HL-60/S4 treated with retinoic acid at 250 ng/mL for 4 days and 3 days (cell line): ENCODE results near the gene TSGA10IP.

Experiments
- in situ Hi-C: fragments of 300-500 bp; cut with MboI; formaldehyde crosslinking; loops from 2 replicates; pipeline ENCODE4 v1.7.0; 2022; ENCODE audit warnings: low sequenced_read_pairs

Gene TSGA10IP

DNA sequence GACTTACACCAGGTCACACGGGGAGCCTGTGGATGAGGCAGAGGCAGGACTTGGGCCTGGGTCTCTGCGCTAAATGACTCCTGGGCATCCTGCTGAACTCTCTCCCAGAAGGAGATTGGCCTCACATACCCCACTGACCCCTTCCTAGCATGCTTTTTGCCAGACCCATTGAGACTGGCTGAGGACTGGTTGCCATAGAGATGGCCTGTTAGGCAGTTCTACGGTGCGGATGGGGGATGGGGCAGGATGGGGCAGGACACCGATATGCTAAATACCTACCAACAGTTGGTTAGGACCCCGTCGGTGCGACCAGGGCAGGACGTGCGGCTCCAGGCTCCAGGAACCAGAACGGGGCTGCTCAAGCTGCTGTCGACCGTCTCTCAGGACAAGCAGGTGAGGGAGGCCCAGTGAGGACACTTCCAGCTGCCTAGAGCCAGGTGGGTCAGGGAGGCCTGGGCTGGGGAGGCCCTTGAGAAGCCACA is at the start of gene TSGA10IP:
Gene TSGA10IP (plus strand): TSS at position 51 of the 482 bp plus-strand sequence. CDS start 196 bp downstream, at position 247.
- in situ Hi-C loops: no loop called here

DNA sequence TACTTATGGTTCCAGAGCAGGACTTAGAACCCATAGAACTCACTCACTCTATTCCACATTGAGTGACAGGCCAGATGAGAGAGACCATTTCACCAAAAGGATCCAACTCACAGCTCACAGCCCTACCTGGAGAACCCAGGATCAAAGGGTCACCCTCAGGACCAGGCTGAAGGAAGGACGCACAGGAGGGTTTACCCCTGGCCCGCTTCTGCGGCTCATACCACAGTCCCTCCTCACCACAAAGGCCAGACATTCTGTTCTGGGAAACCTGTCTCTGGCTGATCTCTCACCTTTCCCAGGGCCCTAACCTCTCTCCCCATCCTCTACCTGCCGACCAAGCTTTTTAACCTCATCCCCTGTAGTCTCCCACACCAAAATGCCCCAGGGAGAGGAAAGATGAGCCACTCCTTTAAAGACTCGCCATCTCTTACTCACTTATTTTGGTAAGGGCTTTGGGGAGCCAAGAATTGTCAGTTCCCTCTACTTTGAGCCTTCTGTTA is 49.7 kb upstream of the TSGA10IP start:
- in situ Hi-C loops: no loop called here

DNA sequence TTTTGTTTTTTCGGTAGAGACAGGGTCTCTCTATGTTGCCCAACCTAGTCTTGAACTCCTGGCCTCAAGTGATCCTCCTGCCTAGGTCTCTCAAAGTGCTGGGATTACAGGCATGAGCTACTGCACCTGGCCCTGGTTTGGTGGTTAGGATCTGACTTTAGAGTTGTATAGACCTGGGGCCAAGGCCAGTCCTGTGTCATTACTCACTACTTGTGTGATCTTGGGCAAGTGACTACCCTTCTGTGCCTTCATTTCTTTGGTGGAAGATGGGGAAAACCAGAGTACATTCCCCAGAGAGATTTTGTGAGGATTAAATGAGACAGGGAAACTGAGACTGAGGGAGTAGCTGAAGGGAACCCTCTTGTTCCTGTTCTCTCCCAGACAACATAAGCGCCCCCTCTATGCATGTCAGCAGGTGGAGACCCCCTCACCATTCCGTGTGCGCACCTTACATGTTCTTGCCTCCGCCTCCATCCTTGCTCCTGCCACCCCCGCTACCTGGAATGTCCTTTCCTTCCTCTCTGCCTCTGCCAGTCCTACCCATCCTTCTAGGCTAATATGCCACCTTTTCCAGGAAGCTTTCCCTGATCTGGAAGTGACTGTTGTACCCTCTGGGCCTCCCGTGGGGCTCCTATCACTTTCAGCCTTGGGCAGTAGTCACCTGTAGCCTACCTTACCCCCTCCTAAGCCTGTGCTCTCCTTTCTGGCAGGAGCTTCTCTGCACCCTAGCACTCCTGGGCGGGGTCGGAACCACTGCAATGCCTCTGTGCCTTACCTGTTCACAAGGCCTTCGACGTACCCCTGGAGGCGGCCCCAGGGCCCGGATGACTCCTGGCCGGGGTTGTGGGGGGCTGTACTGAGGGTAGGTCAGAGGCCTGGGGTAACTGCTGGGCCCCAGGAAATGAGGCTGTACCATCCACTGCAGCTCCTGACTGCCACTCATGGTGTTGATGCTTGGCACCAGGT is 49.0 kb upstream of the TSGA10IP start:
- in situ Hi-C loops: no loop called here

DNA sequence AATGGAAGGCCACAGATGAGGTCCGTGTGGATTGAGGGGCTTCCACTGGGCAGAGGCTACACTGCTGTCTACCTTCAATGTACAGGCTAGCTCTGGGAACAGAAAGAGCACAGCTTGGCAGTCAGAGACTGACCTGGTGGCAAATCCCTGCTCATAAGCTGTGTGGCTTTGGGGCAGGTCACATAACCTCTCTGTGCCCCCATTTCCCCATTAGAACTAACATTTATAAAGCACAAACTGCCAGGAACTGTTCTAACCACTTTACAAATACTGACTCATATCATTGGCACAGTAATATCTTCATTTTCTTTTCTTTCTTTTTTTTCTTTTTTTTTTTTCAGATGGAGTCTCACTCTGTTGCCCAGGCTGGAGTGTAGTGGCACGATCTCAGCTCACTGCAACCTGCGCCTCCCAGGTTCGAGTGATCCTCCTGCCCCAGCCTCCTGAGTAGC is 48.2 kb upstream of the TSGA10IP start:
- in situ Hi-C loops: no loop called here

DNA sequence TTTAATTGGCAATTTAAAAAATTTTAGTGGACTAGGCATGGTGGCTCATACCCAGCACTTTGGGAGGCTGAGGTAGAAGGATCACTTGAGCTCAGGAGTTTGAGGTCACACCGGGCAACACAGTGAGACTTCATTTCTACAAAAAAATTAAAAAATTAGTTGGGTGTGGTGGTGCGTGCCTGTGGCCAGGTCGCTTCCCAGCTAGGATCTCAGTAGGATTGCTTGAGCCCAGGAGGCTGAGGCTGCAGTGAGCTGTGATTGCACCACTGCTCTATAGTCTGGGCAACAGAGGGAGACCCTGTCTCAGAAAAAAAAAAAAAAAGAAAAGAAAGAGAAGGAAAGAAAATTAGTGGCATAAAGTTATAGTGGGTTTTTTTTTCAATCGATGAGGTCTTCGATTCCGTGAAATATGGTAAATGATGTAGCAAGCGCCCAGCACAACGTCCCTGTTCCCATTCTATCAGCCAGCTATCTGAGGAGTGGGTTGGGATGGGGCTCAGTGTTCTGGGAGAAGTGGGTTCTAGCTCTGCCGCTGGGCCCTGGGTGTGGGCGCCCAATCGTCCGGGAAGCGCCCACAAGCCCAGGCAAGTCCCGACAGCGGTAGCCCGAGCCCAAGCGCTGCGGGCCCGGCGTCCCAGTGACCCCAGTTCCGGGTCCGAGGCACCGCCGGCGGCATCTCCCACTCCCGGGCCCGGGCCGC is 46.5 kb upstream of the TSGA10IP start:
- in situ Hi-C loops: no loop called here

DNA sequence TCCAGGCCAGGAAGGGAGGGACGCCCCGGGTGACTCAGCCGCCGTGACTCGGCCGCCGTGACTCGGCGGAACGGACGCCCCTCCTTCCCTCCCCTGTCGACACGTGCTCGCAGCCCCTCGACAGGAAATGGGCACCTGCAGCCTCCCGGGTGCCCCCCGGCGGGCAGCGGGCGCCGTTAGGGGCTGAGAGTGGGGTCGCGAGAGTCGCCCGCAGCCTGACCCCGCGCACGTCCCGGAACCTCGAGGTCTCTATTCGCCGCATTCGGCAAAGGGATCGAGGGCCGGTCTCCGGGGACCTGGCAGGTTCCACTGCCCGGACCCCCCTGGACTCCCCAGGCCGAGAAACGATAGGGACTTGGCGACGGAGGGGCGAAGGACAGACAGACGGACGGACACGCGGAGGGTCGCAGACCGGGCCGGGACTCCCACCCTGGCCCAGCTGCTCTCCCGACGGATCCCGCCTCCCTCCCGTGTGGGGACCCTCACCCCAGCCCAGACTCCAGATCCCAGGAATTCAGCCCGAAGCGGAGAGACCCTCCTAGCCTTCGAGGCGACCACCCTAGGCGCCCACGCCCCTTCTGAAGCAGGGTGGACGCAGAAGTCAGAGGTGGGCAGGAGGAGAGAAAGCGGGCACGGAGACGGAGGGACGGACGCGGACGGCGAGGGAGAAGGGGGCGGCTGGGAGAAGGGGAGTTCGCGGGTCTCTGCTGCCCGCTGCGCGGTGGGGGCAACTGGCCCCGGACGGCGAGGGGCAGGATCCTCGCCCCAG is 45.7 kb upstream of the TSGA10IP start:
- in situ Hi-C loops: no loop called here

DNA sequence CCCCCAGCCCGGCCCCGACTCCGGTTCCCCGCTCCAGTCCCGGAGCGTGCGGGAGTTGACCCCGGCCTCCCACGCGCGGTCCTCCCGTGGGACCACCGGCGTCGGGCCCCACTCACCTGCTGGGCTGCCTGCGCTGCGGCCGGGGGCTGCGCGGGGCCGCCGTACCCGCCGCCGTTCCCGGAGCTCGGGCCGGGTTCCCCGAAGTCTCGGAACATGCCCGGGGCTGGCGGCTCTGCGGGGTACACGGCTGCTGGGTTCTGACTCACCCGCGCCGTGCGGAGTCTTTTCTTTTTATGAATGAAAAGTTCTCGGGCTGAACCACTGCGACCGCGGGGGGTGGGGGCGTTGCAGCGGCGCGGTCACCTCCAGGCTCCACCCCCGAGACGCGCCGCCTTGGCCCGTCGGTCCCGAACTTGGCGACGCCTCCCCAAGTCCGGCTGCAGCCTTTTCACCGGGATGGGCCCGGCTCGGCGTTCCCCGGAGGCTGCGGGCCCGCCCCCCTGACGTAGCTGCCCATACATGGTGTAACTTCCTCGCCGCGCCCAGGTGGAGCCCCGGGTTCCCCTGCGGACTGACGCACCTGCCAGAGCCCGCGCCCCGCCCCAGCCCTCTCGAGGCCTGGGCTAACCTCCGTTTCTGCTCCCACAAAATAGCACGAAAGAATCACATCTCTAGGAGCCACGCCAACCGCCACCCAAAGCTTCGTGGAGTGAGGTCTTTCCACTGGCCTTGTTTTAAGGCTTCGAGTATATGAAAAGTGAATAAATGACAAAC is 45.0 kb upstream of the TSGA10IP start, which contains the start of gene FOSL1:
Gene FOSL1 (minus strand): TSS at position 264 of the 774 bp plus-strand sequence. CDS start 49 bp downstream, at position 215.
- in situ Hi-C loops: no loop called here

DNA sequence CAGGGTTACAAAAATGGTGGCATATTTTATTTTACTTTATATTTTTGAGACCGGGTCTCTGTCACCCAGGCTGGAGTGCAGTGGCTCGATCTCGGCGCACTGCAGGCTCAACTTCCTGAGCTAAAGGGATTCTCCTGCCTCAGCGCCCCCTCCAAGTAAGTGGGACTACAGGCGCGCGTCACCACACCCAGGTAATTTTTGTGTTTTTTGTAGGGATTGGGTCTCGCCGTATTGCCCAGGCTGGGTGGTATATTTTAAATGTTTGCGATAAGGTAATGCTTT is 44.4 kb upstream of the TSGA10IP start:
- in situ Hi-C loops: no loop called here

DNA sequence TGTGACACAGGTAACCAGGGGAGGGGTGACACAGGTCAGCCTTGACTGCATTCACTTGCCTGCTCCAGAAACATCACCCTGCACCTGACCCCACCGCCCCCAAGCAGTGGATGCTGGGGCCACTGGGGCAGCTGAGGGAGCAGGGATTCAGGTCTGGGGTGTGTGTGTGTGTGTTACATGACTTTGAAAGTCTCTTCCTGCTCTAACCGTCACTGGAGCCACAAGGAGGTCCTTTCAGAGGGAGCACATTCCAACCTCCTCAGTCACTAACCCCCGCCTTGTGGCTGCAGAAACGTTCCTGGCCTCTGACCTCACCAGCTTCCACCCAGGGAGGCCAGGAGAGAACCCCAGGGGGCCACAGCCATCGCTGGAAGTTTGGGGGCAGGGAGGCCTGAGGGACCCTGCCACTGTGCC is 42.2 kb upstream of the TSGA10IP start:
- in situ Hi-C loops: no loop called here

DNA sequence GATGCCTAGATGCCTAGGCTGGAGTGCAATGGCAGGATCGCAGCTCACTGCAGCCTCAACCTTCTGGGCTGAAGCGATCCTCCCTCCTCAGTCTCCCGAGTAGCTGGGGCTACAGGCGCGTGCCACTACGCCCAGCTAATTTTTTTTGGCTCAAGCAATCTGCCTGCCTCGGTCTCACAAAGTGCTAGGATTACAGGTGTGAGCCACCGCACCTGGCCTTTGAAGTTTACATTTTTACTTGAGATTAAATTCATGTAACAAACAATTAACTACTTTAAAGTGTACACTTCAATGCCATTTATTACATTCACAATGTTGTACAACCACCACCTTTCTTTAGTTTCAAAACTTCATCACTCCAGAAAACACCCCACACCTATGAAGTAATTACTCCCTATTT is 41.6 kb upstream of the TSGA10IP start:
- in situ Hi-C loops: no loop called here

DNA sequence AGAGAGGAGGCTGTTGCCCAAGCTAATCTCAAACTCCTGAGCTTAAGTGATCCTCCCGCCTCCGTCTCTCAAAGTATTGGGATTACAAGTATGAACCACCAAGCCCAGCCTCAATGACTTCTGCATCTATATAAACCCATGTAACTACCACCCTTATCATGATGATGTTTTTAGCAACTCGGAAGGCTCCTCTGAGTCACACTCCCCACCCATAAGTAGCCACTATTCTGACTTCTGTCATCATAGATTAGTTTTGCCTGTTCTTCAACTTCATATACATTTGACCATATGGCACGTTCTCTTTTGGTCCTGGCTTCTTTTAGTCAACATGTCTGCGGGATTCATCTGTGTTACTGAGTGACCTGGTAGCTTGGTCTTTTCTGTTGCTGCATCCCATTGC is 38.7 kb upstream of the TSGA10IP start:
- in situ Hi-C loops: no loop called here

DNA sequence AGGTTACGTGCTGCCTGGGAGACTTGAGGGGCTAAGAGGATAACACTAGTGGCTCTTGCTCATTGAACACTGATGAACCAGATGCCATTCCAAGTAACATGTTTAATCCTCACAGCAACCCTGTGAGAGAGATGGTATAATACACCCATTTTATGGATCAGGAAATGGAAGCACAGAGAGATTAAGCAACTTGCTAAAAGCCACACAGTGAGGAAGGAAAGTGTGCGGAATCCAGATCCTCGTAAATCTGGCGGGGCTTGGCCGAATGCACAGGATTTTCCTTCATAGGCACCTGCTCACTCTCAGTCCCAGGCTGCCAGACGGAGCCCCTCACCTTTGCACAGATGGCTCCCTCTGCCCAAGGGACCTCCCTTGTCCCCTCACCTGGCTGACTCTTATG is 37.4 kb upstream of the TSGA10IP start:
- in situ Hi-C loops: no loop called here

DNA sequence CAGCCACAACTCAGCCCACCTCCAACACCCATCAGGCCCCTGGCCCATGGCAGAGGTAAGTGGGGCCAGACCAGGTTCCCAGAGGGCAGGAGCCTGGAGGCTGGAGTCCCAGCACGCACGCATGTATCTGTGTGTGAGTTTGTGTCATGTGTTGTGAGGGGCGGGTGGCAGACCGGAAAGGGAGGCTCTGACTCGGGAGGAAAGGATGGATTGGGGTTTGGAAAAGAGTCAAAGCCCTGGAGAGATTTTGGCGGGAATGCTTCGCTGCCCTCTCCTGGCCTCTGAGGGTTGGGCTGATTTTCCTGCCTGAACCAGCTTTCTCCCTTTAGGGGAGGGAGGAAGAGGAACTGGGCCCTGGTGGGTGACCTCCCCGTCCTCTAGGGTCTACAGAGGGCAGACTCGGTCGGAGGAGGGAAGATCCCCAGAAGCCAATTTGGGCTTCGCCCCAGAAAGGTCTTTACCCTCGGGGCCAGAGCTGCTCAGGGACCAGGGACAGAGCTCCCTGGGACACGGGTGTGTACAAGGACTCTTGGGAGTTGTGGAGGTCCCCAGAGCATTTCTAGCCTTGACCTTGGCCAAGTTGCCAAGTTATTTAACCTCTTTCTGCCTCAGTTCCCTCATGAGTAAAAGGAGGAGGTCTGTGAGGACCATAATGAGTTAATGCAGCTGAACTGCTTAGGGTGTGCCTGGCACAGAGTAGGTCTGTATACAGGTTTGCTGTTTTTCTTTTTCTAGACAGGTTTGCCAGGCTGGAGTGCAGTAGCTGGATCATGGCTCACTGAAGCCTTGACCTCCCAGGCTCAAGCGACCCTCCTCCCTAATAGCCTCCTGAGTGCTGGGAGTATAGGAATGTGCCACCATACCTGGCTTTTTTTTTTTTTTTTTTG is 33.4 kb upstream of the TSGA10IP start:
- in situ Hi-C loops: no loop called here

DNA sequence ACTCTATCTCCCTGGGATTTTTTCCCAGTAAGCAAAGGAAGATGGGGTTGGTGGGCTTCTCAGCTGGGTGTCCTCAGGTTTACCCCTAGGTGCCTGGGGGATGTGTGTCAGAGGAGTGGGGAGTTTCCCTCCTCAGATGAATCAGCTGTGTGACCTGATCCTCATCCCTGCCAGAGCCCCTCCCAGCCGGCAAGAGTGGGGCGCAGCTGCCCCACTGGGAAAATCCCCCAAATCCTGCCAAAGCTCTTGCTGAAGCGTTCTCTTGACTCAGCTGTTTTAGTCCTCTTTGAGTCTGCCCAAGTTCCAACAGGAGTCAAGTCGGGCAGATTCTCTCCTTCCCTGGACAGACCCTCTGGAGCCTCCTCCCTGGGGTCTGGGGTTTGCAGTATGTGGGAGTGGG is 32.4 kb upstream of the TSGA10IP start:
- in situ Hi-C loops: no loop called here

DNA sequence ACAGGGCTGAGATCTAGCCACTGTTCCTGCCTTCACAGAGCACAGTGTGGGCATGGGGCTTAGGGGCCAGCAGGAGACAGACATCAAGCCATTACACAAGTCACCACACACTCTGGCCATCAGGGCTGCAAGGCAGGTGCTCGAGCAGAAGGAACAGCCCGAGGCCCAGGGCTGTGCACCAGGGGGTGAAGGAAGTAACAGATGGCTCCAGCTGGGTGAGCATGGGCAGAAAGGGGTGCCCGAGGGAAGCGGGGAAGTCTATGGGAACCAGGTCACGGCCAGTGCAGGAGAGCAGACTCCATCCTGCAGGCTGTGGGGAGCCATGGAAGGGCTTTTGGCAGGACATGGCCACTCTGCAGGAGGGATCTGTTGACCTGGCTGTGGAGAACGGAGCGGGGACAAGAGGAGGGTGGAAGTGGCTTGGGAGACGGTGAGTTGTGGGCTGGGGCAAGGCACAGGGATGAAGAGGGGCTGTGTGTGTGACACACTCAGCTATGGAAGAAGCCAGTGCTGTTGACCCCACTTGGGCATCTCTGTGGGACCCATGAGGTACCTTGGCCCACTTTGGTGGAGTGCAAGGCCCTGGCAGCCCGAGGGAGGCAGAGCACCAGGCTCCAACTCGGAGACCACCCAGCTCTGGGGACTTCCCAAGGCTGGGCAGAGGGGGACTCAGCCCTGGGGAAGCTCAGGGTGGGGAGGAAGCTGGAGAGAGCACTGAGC is 30.0 kb upstream of the TSGA10IP start:
- in situ Hi-C loops: no loop called here

DNA sequence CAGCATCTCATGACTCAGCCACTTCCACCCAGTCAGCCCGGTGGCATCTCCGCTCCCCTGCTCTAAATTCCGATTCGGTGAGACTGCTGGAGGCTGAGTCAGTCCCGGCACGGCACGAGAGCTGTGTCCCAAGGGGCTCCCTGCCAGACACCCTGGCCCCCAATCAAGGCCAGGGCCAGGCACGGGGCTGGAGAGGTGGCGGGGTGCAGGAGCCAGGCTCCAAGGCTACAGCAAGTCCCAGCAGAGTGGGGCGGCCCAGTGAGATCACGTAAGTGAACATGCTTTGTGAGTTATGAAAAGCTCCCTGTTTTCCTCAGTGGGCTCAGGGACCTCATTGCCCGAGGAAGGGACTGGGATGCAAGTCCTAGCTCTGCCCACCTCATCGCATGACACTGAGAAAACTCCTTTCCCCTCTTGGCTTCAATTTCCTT is 29.4 kb upstream of the TSGA10IP start:
- in situ Hi-C loops: no loop called here

DNA sequence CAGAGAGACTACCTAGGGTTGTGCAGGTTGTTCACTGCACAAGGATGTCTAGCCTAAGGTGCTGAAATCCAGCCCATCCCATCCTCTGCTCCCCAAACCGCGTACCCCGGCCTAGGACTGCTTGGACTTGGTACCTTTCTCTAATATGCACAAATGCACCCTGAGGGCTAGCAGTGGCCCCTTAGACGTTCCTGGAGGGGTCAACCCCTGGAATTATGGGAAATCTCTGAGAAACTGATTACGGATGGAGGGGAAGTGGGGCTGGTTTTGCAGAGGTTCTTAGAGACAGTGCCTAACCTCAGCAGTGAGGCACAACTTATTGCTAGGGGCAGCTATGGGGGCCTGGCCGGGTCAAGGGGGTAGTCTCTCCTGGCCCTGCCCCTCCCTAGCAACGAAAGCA is 28.9 kb upstream of the TSGA10IP start:
- in situ Hi-C loops: no loop called here

DNA sequence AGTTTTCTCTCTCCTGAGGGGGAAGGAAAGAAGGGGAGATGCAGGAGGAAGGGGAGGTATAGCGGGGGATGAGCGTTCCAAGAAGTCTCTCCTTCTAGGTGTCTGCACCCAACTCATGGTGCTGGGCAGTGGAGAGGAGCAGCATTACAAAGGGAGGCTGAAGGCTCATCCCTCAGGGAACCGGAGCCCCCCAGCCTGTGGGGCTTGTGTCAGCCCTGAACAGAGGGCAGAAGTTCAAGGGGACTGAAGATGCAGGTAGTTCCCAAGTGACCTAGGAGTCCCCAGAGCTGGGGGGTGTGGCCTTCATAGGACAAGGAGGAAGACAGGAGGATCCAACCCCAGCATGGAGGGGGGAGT is 28.2 kb upstream of the TSGA10IP start:
- in situ Hi-C loops: no loop called here
